Middle frontal gyrus (tissue), 1 donor: Measurements from ENCODE around the gene ADAM19.

Experiments used
- DNase-seq: peaks from one replicate; pipeline ENCODE4 v3.0.0-alpha.2; 2015; ENCODE audit warnings: low spot score; ENCODE audit errors: extremely low spot score

Gene ADAM19, protein sequence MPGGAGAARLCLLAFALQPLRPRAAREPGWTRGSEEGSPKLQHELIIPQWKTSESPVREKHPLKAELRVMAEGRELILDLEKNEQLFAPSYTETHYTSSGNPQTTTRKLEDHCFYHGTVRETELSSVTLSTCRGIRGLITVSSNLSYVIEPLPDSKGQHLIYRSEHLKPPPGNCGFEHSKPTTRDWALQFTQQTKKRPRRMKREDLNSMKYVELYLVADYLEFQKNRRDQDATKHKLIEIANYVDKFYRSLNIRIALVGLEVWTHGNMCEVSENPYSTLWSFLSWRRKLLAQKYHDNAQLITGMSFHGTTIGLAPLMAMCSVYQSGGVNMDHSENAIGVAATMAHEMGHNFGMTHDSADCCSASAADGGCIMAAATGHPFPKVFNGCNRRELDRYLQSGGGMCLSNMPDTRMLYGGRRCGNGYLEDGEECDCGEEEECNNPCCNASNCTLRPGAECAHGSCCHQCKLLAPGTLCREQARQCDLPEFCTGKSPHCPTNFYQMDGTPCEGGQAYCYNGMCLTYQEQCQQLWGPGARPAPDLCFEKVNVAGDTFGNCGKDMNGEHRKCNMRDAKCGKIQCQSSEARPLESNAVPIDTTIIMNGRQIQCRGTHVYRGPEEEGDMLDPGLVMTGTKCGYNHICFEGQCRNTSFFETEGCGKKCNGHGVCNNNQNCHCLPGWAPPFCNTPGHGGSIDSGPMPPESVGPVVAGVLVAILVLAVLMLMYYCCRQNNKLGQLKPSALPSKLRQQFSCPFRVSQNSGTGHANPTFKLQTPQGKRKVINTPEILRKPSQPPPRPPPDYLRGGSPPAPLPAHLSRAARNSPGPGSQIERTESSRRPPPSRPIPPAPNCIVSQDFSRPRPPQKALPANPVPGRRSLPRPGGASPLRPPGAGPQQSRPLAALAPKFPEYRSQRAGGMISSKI

GRCh38 chr5:157575381-157576020, at the start of gene ADAM19:
Gene ADAM19, minus strand, starts transcription at chr5:157575775. Its CDS starts 79 bp downstream, at chr5:157575696.
- no peak for DNase-seq

GRCh38 chr5:157624144-157624543, 48.6 kb upstream of the ADAM19 start:
- DNase-seq = no peak

DNA sequence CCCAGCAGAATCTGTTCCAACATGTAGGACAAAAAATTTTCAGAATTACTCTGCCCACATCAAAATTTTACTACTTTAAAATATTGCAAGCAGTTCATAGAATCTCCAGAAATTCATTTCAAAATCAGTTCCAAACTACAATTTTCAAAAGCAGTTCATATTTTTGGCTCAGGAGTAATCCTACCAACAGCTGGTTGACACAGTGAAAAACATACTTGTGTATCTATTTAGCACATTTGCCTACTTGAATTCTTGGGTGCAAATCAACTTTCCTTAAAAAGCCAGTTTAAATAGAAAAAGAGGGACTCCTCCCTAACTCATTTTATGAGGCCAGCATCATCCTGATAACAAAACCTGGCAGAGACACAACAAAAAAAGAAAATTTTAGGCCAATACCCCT, 45.2 kb upstream of the ADAM19 start:
- DNase-seq = no peak

DNA sequence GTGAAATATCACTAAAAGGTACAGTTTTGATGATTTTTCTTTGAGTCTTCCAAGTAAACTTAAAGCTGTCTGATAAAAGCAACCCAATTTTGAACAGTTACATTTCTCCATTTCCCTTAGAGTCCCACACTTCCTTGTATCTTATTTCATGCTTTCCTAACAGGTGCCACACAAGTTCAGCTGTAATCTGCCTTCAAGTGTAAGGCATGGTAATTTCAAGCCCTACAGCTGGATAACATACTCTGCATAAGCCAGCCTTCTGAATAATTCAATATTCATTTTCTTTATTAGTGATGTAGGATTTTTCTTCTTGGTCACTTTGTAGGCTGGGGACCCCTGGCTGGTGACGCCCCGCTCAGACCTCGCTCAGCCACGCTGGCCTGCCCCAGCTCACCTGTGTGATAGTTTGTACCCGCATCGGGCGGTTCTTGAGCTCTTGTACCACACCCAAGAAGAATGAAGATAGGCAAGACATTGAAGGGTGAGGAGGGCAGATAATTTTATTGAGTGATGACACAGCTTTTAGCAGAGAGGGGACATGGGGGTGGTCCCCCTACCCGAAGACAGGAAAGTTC, 42.7 kb upstream of the ADAM19 start:
- no peak for DNase-seq

DNA sequence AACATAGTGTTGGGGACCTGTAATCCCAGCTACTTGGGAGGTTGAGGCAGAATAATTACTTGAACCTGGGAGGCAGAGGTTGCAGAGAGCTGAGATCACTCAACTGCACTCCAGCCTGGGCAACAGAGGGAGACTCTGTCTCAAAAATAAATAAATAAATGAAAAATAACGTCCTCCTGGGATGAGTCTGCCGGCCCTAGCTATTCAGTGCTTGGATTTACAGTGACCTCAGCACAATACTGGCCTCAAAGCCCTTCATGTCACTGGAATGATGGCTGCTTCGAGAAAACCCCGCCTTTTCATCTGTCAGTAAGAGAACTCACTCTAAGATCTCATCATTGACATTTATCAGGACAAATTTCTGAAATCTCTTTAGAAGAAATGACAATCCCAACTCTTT, 41.2 kb upstream of the ADAM19 start:
- no peak for DNase-seq

- no peak for DNase-seq
These were observed 38.0 kb upstream of the ADAM19 start for GRCh38 chr5:157613385-157614245.

DNA sequence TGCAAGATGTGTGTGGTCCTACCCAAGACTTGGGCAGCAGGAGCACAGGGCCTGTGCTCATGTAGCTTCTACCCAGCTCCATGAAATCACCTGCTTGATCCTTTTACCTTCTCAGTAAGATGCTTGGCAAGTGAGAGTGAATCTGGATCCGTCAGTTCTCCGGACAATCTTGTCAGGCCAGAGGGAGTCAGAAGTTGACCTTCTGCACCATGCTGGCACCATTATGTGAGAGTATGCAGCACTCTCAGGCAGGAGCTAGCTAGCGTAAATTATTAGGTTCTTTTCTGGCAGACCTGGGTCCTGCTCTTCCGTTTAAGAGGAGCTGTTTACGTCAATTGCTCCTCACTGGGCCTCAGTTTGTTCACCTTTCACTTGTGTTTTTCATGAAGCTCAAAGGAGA, 37.0 kb upstream of the ADAM19 start:
- DNase-seq = no peak

- no peak for DNase-seq
These were observed 36.2 kb upstream of the ADAM19 start for GRCh38 chr5:157611571-157612476.

DNA sequence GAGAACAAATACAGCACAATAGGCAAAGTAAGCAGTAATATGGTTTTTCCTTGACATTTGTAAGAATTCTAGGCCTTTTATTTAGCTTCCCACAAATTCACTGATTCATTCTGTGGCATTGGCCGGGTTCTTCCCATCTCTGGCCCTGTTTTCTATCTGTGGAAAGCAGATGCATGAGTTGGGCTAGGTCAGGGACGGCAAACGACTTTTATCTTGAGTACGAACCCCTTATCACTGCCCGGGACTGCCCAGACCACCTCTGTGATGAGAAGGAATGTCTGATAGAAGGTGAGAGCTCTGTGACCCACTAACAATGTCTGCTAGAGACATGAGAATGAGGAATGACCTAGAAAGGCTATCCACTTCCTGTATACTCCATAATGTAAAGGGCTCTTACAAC, 35.4 kb upstream of the ADAM19 start:
- DNase-seq = no peak

- DNase-seq = no peak
These were observed 33.5 kb upstream of the ADAM19 start for GRCh38 chr5:157608972-157609565.

- DNase-seq = no peak
These were observed 32.0 kb upstream of the ADAM19 start for GRCh38 chr5:157607371-157608161.

DNA sequence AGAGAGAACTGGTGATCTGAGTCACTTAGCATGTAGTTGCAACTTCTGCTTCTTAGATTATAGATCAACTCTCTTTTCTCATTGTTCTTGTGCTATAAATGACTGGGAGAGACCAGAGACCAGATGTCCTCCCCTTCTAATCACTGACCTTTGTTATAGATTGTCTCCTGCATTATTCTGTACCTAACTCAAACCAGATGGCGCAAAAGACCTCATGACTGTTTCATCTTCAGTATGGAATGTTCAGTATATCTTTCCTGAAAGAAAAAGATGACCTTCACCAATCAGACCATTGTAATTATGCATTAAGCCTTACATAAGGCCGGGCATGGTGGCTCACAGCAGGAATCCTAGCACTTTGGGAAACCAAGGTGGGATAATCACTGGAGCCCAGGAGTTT, 30.5 kb upstream of the ADAM19 start:
- no peak for DNase-seq

- no peak for DNase-seq
These were observed 28.0 kb upstream of the ADAM19 start for GRCh38 chr5:157603333-157604190.

DNA sequence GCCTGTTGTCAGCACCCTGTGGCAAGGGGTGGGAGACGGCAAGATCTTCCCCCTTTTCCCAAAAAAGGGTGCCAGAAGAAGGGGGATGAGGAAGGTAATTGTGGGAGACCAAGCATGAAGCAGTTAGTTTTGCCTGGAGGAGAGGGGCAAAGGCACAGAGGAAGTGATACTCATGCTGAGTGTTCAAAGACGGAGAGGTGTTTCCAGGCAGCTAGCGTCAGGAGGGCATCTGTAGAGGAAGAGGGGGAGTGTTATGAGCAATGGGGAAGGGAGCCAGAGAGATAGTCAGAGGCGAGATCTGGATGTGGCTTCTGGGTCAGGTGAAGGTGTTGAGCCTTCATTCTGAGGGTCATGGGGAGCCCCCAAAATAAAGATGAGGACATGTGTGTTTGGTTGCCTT, 26.9 kb upstream of the ADAM19 start:
- DNase-seq = no peak

DNA sequence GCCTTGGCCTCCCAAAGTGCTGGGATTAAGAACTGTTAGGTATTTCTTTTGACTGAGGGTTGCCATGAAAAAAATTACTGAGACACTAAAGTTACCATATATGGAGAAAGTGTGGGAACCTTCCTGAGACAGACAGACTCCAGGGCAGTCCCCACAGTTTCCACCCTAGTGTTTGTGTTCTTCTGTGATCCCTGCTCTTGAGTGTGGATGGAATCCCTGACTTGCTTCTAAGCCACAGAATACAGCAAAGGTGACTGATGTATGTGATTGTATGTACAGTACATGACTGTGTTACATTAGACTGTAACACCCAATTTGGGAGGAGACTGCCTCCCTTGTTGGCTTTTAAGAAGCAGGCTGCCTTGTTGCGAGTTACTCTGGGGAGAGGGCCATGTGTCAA, 24.7 kb upstream of the ADAM19 start:
- no peak for DNase-seq

DNA sequence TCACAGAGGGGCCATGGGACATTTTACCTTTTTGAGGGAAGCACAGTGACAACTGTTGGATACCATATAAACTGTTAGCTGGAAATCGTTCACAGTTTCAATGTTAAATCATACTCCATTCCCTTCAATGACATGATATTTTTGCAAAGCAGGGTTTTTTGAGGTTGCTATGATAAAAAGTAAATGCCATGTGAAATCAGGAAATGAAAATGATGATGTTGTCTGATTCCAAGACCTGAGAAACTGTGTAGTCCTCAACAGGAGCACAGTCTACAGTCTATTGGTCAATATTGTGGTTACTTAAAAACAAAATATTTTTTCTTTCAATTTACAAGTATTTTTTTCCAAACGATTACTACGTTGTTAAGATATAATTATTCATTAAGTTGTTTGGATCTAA, 24.0 kb upstream of the ADAM19 start:
- no peak for DNase-seq

DNA sequence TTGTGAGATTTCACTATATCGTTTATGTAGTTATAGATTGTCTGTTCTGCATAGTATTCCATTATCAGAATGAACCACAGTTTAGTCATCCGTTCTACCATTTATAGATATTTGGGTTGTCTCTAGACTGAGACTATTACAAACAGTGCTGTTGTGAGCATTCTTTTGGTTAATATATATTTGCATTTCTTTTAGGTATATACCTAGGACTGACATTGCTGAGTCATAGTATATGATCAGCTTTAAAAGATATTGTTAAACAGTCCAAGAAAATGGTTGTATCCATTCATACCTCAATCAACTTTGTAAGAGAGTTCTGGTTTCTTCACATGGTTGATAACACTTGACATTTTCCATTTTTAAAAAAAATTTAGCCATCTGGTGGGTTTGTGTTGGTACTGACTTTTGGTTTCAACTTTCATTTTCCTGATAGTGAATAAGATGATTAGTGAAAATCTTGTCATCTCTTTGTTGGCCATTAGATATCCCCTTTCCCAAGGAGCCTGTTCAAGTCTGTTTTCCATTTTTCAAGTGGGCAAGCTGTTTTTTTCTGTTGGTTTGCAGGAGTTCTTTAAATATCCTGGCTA, 22.9 kb upstream of the ADAM19 start:
- DNase-seq = no peak
